ENCODE data around the gene EDNRA.

The EDNRA gene

GRCh38 chr4:147508346-147508745 lies 27.4 kb downstream of the EDNRA start:
- DNase-seq, result no peak

- no peak for DNase-seq
These were observed 28.5 kb downstream of the EDNRA start for GRCh38 chr4:147509386-147509785.

- no peak for DNase-seq
These were observed 30.2 kb downstream of the EDNRA start for GRCh38 chr4:147510962-147511668.

GRCh38 chr4:147513091-147513490 lies 32.2 kb downstream of the EDNRA start:
- no peak for DNase-seq

GRCh38 chr4:147513952-147514351 lies 33.1 kb downstream of the EDNRA start:
- no peak for DNase-seq

- DNase-seq, result no peak
These were observed 34.5 kb downstream of the EDNRA start for GRCh38 chr4:147515220-147515936.

GRCh38 chr4:147516133-147516532 lies 35.2 kb downstream of the EDNRA start:
- no peak for DNase-seq

GRCh38 chr4:147518086-147518485 lies 37.2 kb downstream of the EDNRA start:
- DNase-seq, result no peak

- DNase-seq, result peak; percentile 16
These were observed 38.2 kb downstream of the EDNRA start for GRCh38 chr4:147518846-147519767.

GRCh38 chr4:147524601-147525000 lies 43.7 kb downstream of the EDNRA start:
- no peak for DNase-seq

- no peak for DNase-seq
These were observed 44.8 kb downstream of the EDNRA start for GRCh38 chr4:147525494-147526271.

GRCh38 chr4:147526272-147526654 lies 45.4 kb downstream of the EDNRA start:
- DNase-seq, result no peak

GRCh38 chr4:147528054-147528453 lies 47.2 kb downstream of the EDNRA start:
- no peak for DNase-seq

- DNase-seq, result no peak
These were observed 49.2 kb downstream of the EDNRA start for GRCh38 chr4:147530134-147530533.

- no peak for DNase-seq
These were observed 49.8 kb downstream of the EDNRA start for GRCh38 chr4:147530723-147531122.

GRCh38 chr4:147532896-147533295 lies 52.0 kb downstream of the EDNRA start:
- no peak for DNase-seq

GRCh38 chr4:147533331-147533730 lies 52.4 kb downstream of the EDNRA start:
- no peak for DNase-seq

- no peak for DNase-seq
These were observed 54.2 kb downstream of the EDNRA start for GRCh38 chr4:147535124-147535523.

GRCh38 chr4:147538711-147539110 lies 57.8 kb downstream of the EDNRA start:
- no peak for DNase-seq

GRCh38 chr4:147539959-147540358 lies 59.1 kb downstream of the EDNRA start:
- no peak for DNase-seq

- DNase-seq, result no peak
These were observed 61.5 kb downstream of the EDNRA start for GRCh38 chr4:147542229-147542990.

- DNase-seq, result no peak
These were observed 62.1 kb downstream of the EDNRA start for GRCh38 chr4:147543034-147543433.
